Right atrium auricular region (tissue), 2 donors: ENCODE data around the gene CPLANE2. TPM values are rescaled to one million over a fixed set of nuclear protein-coding genes. Genes with fewer than 3 reads are reported as not detected.

Source experiments
- DNase-seq: peaks from one replicate; pipeline ENCODE4 v3.0.0-alpha.2; 2019; ENCODE audit warnings: low spot score
- H3K27ac ChIP-seq, 2 donors: fragments of 200-600 bp; sonication (generic); 1 replicate in 1 of 2; 2 replicates in 1 of 2; pipeline ENCODE4 v1.5.1; 2016 to 2019
- H3K27me3 ChIP-seq, 2 donors: fragments of 200-600 bp; sonication (generic); one replicate each; pipeline versions ENCODE4 v1.5.1 to v1.6.0; 2017 to 2019
- H3K36me3 ChIP-seq: fragments of 200-600 bp; sonication (generic); one replicate; pipeline ENCODE4 v1.5.1; 2016
- H3K4me1 ChIP-seq, 2 donors: fragments of 200-600 bp; sonication (generic); one replicate each; pipeline versions ENCODE4 v1.5.1 to v1.6.0; 2017 to 2019
- H3K4me3 ChIP-seq, 2 donors: fragments of 200-600 bp; sonication (generic); 1 replicate in 1 of 2; 2 replicates in 1 of 2; pipeline ENCODE4 v1.5.1; 2017 to 2019; ENCODE audit warnings: mild to moderate bottlenecking in 1 of 2, moderate library complexity in 1 of 2
- H3K9me3 ChIP-seq, 2 donors: fragments of 200-600 bp; sonication (generic); one replicate each; pipeline ENCODE4 v1.5.1; 2019
- CTCF ChIP-seq, 2 donors: fragments of 200-600 bp; sonication (generic); IDR thresholded peaks; one replicate each; pipeline ENCODE4 v1.5.1; 2019; ENCODE audit warnings: antibody characterized with exemption in 2 of 2
- total RNA-seq, 2 donors: library from RNA; depleted of rRNA; stranded (reverse); fragments of >200 nt; gene quantifications; one replicate each; pipeline ENCODE4 v1.1.0, GENCODE V29; 2016

CPLANE2 gene
- total RNA-seq, 2 donors from 2014 or later, result 4.4 to 5.0 TPM

GRCh38 chr1:16237343-16237830, 404 bp upstream of the CPLANE2 start:
- H3K4me1 ChIP-seq, result peaks cover 0 to 21% of the 10 kb centered on the region in 2 donors
- no peak for DNase-seq
- H3K27ac ChIP-seq, result peak overlapping the region; percentile 86 to 88
- H3K9me3 ChIP-seq, result no peaks in the 10 kb centered on the region
- no peak for TF ChIP-seq CTCF (IDR thresholded peaks at IDR 0.05)
- no peaks in the 10 kb centered on the region for H3K36me3 ChIP-seq
- no peaks in the 10 kb centered on the region for H3K27me3 ChIP-seq
- peak overlapping the region in 1 of 2 donors; percentile 76 for H3K4me3 ChIP-seq

DNA sequence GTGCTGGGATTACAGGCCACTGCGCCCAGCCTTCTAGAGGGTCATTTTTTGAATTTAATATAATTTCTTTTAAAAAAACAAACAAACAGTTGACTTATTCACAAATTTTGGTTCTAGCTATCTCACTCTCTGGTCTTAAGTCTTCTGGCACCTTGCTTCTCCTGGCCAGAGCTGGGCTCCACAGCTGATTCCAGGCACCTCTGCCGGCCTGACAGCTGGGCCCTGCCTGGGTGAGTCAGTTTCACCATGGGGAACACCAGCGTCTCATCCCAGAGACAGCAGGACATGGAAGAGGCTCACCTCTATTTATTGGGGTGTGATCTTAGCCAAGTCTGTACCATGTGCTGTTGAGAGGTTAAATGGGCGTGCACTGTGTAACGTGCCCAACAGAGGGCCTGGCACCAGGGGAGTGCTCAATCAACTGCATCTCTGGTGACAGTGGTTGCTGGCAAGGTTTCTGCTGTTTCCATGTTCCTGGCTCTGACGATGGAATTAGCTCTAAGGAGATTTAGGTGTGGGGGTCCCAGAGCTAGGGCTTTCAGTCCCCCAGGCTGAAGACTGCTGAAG, 956 bp downstream of the CPLANE2 start:
- H3K4me1 ChIP-seq, result peaks cover 0 to 21% of the 10 kb centered on the region in 2 donors
- H3K27ac ChIP-seq, result peak overlapping the region; percentile 86 to 88
- H3K9me3 ChIP-seq, result no peaks in the 10 kb centered on the region
- peak overlapping the region; percentile 46 to 76 for H3K4me3 ChIP-seq
- no peak for DNase-seq
- no peaks in the 10 kb centered on the region for H3K36me3 ChIP-seq
- H3K27me3 ChIP-seq, result no peaks in the 10 kb centered on the region
- peak in 1 of 2 donors; percentile 26 for TF ChIP-seq CTCF (IDR thresholded peaks at IDR 0.05)

GRCh38 chr1:16235347-16235746, 1.6 kb downstream of the CPLANE2 start:
- no peaks in the 10 kb centered on the region for H3K27me3 ChIP-seq
- no peak for TF ChIP-seq CTCF (IDR thresholded peaks at IDR 0.05)
- H3K4me1 ChIP-seq, result peaks cover 0 to 21% of the 10 kb centered on the region in 2 donors
- peak overlapping the region in 1 of 2 donors; percentile 88 for H3K27ac ChIP-seq
- no peak for DNase-seq
- H3K9me3 ChIP-seq, result no peaks in the 10 kb centered on the region
- H3K4me3 ChIP-seq, result no peak overlapping the region
- no peaks in the 10 kb centered on the region for H3K36me3 ChIP-seq

GRCh38 chr1:16233431-16233830, 3.6 kb downstream of the CPLANE2 start:
- no peak for DNase-seq
- no peaks in the 10 kb centered on the region for H3K9me3 ChIP-seq
- H3K27me3 ChIP-seq, result no peaks in the 10 kb centered on the region
- TF ChIP-seq CTCF (IDR thresholded peaks at IDR 0.05), result no peak
- H3K4me1 ChIP-seq, result peaks cover 0 to 21% of the 10 kb centered on the region in 2 donors
- H3K27ac ChIP-seq, result no peak overlapping the region
- no peaks in the 10 kb centered on the region for H3K36me3 ChIP-seq
- no peak overlapping the region for H3K4me3 ChIP-seq

GRCh38 chr1:16232316-16232710, 4.7 kb downstream of the CPLANE2 start:
- Histone ChIP-seq H3K27ac (no peak overlapping the region), H3K36me3 (no peaks in the 10 kb centered on the region), H3K27me3 (no peaks in the 10 kb centered on the region), H3K4me1 (peaks cover 0 to 22% of the 10 kb centered on the region in 2 donors), H3K9me3 (peaks cover 0 to under 1% of the 10 kb centered on the region in 2 donors), H3K4me3 (no peak overlapping the region)
- no peak for DNase-seq
- no peak for TF ChIP-seq CTCF (IDR thresholded peaks at IDR 0.05)
